Measurements from ENCODE around the gene ADAM19. TPM values are rescaled to one million over a fixed set of nuclear protein-coding genes. Genes with fewer than 3 reads are reported as not detected.

ADAM19 gene
- total RNA-seq, 1 donor from 2014 or later: 9.1 TPM

GRCh38 chr5:157547941-157548512 lies 27.5 kb downstream of the ADAM19 start:
- TF ChIP-seq, protein P1, sequence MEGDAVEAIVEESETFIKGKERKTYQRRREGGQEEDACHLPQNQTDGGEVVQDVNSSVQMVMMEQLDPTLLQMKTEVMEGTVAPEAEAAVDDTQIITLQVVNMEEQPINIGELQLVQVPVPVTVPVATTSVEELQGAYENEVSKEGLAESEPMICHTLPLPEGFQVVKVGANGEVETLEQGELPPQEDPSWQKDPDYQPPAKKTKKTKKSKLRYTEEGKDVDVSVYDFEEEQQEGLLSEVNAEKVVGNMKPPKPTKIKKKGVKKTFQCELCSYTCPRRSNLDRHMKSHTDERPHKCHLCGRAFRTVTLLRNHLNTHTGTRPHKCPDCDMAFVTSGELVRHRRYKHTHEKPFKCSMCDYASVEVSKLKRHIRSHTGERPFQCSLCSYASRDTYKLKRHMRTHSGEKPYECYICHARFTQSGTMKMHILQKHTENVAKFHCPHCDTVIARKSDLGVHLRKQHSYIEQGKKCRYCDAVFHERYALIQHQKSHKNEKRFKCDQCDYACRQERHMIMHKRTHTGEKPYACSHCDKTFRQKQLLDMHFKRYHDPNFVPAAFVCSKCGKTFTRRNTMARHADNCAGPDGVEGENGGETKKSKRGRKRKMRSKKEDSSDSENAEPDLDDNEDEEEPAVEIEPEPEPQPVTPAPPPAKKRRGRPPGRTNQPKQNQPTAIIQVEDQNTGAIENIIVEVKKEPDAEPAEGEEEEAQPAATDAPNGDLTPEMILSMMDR (conservative IDR thresholded peaks at IDR 0.05): no peak
- Mint-ChIP-seq H3K4me1 (peaks cover 23% of the 10 kb centered on the region), H3K9me3 (peaks cover 11% of the 10 kb centered on the region), H3K27me3 (ENCODE audit: low read depth) (no peaks in the 10 kb centered on the region), H3K27ac (ENCODE audit: unreplicated experiment) (no peak overlapping the region), H3K36me3 (ENCODE audit: low read depth) (peaks cover 12% of the 10 kb centered on the region), H3K4me3 (no peak overlapping the region)
- no peak for DNase-seq (ENCODE audit: low read depth, low spot score)

DNA sequence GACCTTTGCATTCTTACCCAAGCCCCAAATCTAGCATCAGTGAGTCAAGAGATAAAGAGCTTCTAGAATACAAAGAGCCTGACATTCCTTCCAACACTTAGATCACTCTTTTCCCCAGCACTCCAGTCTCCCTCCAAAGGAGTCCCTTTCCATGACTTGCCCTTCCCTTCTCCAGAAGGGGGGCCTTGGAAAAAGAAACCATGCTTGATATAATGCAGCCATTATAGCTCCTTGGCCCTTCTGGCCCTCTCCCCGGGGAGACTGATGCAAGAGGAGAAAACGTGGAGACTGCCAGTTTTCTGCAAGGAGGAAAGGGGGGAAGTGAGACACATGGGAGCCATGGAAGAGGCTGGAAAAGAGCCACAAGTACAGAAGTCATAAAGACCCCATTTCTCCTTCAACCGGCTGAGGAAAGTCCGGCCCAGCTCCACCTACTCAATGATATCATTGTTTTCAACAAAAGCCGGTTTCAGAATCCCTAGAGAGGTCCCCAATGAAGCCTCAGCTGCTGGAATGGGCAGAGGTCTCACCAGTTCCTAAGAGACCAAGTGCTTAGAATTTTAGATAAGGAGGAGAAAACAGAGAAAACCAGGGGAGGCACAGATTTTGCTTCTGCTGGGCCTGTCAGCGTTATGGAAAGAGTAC lies 29.0 kb downstream of the ADAM19 start:
- H3K4me3 Mint-ChIP-seq: no peak overlapping the region
- peaks cover 28% of the 10 kb centered on the region for H3K4me1 Mint-ChIP-seq
- TF ChIP-seq, protein P1 (conservative IDR thresholded peaks at IDR 0.05): no peak
- no peaks in the 10 kb centered on the region for H3K27me3 Mint-ChIP-seq (ENCODE audit: low read depth)
- peaks cover 11% of the 10 kb centered on the region for H3K9me3 Mint-ChIP-seq
- no peak for DNase-seq (ENCODE audit: low read depth, low spot score)
- H3K27ac Mint-ChIP-seq (ENCODE audit: unreplicated experiment): peak overlapping the region; percentile 53
- peaks cover 12% of the 10 kb centered on the region for H3K36me3 Mint-ChIP-seq (ENCODE audit: low read depth)

DNA sequence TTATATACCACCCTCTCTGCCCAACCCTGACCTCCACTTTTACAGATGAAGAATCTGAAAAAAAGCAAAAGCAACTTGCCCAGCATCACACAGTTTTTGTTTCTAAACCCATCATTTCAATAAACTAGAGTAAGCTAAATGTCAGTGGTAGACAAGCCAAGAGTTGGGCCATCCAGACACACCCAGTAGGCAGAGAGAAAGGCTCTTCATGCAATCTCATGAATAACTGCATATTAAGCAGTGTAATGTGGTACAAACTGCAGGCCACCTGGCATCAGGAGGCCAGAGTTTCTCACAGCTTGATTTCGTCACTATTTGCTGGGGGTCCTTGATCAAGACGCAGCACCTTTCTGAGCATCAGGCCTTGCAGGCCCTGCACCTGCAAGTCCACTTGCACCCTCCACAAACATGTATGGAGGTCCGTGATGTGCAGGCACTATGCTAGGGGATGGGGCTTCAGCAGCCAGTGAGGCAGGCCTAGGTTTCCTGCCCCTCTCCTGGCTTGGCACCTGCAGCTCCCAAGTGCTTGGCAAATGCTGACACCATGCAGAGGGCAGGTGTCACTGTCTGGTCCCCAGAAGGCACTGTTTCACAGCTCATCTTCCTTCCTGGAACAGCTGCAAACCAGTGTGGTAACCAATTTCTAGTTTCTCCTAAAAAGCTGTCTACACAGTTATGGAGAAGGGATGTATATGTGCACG lies 29.8 kb downstream of the ADAM19 start:
- no peaks in the 10 kb centered on the region for H3K27me3 Mint-ChIP-seq (ENCODE audit: low read depth)
- peaks cover 9% of the 10 kb centered on the region for H3K36me3 Mint-ChIP-seq (ENCODE audit: low read depth)
- H3K4me3 Mint-ChIP-seq: no peak overlapping the region
- peaks cover 36% of the 10 kb centered on the region for H3K4me1 Mint-ChIP-seq
- H3K9me3 Mint-ChIP-seq: peaks cover 9% of the 10 kb centered on the region
- TF ChIP-seq, protein P1 (conservative IDR thresholded peaks at IDR 0.05): no peak
- no peak for DNase-seq (ENCODE audit: low read depth, low spot score)
- no peak overlapping the region for H3K27ac Mint-ChIP-seq (ENCODE audit: unreplicated experiment)

GRCh38 chr5:157544623-157544989 lies 31.0 kb downstream of the ADAM19 start:
- TF ChIP-seq, protein P1 (conservative IDR thresholded peaks at IDR 0.05): no peak

DNA sequence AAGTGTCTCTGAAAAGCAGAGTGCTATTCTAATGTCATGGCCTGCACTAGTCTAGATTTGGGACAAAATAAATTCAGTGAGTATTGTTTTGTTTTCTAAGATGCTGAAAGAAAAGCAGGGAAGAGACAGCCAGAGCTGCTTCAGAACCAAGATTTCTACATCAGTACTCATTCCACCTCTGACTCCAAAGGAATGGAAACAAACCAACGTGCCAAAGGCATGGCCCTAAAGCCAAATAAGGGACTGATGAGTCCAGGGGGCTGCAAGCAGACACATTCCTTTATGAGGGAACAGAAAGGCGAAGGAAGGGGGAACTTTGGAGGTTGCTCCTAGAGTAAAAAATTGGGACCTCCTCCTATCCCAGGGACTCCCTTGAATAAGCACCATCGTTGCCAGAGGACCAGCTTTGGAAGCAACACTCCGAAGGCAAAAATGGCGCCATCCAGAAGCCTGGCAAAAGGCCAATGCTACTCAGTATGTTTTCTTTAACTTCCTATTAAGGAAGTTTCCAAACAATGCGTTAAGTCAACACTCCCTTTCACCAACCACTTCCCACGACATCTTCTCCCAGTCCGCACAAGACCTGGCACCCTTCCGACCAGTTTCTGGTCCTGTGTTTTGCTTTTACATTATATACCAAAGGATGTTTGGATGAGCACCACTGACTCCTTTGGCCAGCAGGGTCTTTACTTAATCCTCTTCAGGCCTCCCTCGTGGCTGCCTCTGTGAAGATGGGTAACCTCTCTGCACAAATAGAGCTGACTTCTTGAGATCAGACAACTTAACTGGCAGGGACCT lies 31.6 kb downstream of the ADAM19 start:
- peak overlapping the region; percentile 38 for H3K27ac Mint-ChIP-seq (ENCODE audit: unreplicated experiment)

More at GRCh38 chr5:157544623-157544989, 31.0 kb downstream of the ADAM19 start:
- H3K27me3 Mint-ChIP-seq (ENCODE audit: low read depth): no peaks in the 10 kb centered on the region
- H3K27ac Mint-ChIP-seq (ENCODE audit: unreplicated experiment): peak overlapping the region; percentile 38
- peaks cover 8% of the 10 kb centered on the region for H3K9me3 Mint-ChIP-seq
- H3K4me3 Mint-ChIP-seq: no peak overlapping the region
- H3K4me1 Mint-ChIP-seq: peaks cover 38% of the 10 kb centered on the region
- H3K36me3 Mint-ChIP-seq (ENCODE audit: low read depth): peaks cover 8% of the 10 kb centered on the region
- DNase-seq (ENCODE audit: low read depth, low spot score): no peak

More for the DNA sequence above, 31.6 kb downstream of the ADAM19 start:
- no peak for DNase-seq (ENCODE audit: low read depth, low spot score)
- Mint-ChIP-seq H3K4me1 (peaks cover 35% of the 10 kb centered on the region), H3K4me3 (no peak overlapping the region), H3K36me3 (ENCODE audit: low read depth) (peaks cover 5% of the 10 kb centered on the region), H3K9me3 (peaks cover 4% of the 10 kb centered on the region), H3K27me3 (ENCODE audit: low read depth) (no peaks in the 10 kb centered on the region)
- TF ChIP-seq, protein P1 (conservative IDR thresholded peaks at IDR 0.05): no peak

All from neural crest cell (in vitro differentiated cells).